ENCODE measurements around the gene CXCL11.
"Not testable (repeated sequence)": the region's sequence is repeated elsewhere in the genome, so short reads cannot be mapped to it uniquely, and the experiment has no call there.

DNA sequence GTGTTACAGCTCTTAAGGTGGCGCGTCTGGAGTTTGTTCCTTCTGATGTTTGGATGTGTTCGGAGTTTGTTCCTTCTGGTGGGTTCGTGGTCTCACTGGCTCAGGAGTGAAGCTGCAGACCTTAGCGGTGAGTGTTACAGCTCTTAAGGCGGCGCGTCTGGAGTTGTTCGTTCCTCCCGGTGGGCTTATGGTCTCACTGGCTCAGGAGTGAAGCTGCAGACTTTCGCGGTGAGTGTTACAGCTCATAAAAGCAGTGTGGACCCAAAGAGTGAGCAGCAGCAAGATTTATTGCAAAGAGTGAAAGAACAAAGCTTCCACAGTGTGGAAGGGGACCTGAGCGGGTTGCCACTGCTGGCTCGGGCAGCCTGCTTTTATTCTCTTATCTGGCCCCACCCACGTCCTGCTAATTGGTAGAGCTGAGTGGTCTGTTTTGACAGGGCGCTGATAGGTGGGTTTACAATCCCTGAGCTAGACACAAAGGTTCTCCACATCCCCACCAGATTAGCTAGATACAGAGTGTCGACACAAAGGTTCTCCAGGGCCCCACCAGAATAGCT lies 14.1 kb upstream of the CXCL11 start:
- TF ChIP-seq POLR2A (IDR thresholded peaks at IDR 0.05; ENCODE audit: low read length); GATA1 (IDR thresholded peaks at IDR 0.05; ENCODE audit: low read depth, low read length): not testable (repeated sequence)
